ENCODE results near the gene TOMM70. TPM values are rescaled to one million over a fixed set of nuclear protein-coding genes. Genes with fewer than 3 reads are reported as not detected.

The TOMM70 gene
- total and polyA plus RNA-seq, 3 donors from 2014 or later, result 32.9 to 43.3 (median 35.4) TPM

- WGBS, 2 donors, result 92 to 93% methylated on average over 2 of the region's 2 CpGs
- no peaks in the 10 kb centered on the region for H3K27me3 ChIP-seq
- no peaks in the 10 kb centered on the region for H3K36me3 ChIP-seq (ENCODE audit: low read depth, missing control alignments)
- H3K4me3 ChIP-seq, result no peak overlapping the region
- no peaks in the 10 kb centered on the region for H3K9me3 ChIP-seq
- intact Hi-C loops (cut with DNase I; ENCODE audit: low total_unique reads), result no loop called here
- no peak for TF ChIP-seq POLR2A (IDR thresholded peaks at IDR 0.05)
- TF ChIP-seq, protein P1, sequence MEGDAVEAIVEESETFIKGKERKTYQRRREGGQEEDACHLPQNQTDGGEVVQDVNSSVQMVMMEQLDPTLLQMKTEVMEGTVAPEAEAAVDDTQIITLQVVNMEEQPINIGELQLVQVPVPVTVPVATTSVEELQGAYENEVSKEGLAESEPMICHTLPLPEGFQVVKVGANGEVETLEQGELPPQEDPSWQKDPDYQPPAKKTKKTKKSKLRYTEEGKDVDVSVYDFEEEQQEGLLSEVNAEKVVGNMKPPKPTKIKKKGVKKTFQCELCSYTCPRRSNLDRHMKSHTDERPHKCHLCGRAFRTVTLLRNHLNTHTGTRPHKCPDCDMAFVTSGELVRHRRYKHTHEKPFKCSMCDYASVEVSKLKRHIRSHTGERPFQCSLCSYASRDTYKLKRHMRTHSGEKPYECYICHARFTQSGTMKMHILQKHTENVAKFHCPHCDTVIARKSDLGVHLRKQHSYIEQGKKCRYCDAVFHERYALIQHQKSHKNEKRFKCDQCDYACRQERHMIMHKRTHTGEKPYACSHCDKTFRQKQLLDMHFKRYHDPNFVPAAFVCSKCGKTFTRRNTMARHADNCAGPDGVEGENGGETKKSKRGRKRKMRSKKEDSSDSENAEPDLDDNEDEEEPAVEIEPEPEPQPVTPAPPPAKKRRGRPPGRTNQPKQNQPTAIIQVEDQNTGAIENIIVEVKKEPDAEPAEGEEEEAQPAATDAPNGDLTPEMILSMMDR (IDR thresholded peaks at IDR 0.05), result no peak
- DNase-seq, result no peak
- no peak overlapping the region for H3K27ac ChIP-seq
- no peaks in the 10 kb centered on the region for H3K4me1 ChIP-seq
These were observed 12.7 kb upstream of the TOMM70 start for GRCh38 chr3:100413613-100414012.

DNA sequence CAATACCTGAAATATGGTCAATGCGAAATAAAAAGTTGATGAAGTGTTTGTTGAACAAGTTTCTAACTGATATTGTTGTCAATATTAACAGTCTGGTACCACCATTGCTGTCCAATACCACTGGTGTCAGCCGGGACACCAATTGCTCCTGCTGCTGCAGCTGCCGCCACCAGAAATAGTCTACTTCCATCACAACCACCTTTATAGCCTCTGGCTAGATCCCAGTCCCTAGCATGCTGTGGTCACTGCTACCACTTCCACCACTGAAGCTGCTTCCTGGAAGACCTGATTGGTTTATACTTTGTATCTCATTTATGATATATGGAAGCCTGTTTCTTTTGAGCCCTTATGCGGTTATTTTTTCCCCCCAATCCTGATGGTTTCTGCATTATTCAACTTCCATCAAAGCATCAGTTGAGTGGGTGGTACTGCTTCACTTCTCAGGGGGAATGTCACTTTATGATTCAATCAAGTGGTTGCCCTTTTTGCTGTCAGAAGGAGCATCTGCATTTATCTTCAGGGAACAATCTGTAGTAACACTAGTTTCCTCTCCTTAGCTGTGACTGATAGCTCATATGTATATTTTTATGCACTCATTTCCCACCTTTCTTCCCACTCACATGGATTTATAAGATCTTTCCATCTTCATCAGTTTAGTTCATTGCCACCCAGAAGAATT, 12.2 kb upstream of the TOMM70 start:
- intact Hi-C loops (cut with DNase I; ENCODE audit: low total_unique reads), result no loop called here

GRCh38 chr3:100411091-100411982, 10.4 kb upstream of the TOMM70 start:
- intact Hi-C loops (cut with DNase I; ENCODE audit: low total_unique reads), result no loop called here
- Histone ChIP-seq H3K36me3 (ENCODE audit: low read depth, missing control alignments) (no peaks in the 10 kb centered on the region), H3K27ac (no peak overlapping the region), H3K4me3 (no peak overlapping the region), H3K27me3 (no peaks in the 10 kb centered on the region), H3K4me1 (no peaks in the 10 kb centered on the region), H3K9me3 (no peaks in the 10 kb centered on the region)
- WGBS, 2 donors, result 93 to 100% methylated on average over 2 of the region's 2 CpGs
- no peak for TF ChIP-seq POLR2A (IDR thresholded peaks at IDR 0.05)
- TF ChIP-seq, protein P1 (IDR thresholded peaks at IDR 0.05), result no peak
- DNase-seq, result no peak

More for the DNA sequence above, 12.2 kb upstream of the TOMM70 start:
- Histone ChIP-seq H3K9me3 (no peaks in the 10 kb centered on the region), H3K36me3 (ENCODE audit: low read depth, missing control alignments) (no peaks in the 10 kb centered on the region), H3K4me1 (no peaks in the 10 kb centered on the region), H3K4me3 (no peak overlapping the region), H3K27ac (no peak overlapping the region), H3K27me3 (no peaks in the 10 kb centered on the region)
- no peak for DNase-seq
- 88 to 95% methylated on average over 4 of the region's 4 CpGs for WGBS, 2 donors
- TF ChIP-seq POLR2A (IDR thresholded peaks at IDR 0.05), result no peak
- TF ChIP-seq, protein P1 (IDR thresholded peaks at IDR 0.05), result no peak

GRCh38 chr3:100407977-100408532, 7.2 kb upstream of the TOMM70 start:
- Histone ChIP-seq H3K9me3 (no peaks in the 10 kb centered on the region), H3K27ac (no peak overlapping the region), H3K27me3 (no peaks in the 10 kb centered on the region), H3K4me1 (peaks cover 5% of the 10 kb centered on the region), H3K36me3 (ENCODE audit: low read depth, missing control alignments) (no peaks in the 10 kb centered on the region), H3K4me3 (no peak overlapping the region)
- intact Hi-C loops (cut with DNase I; ENCODE audit: low total_unique reads), result no loop called here
- WGBS, 2 donors, result 93 to 96% methylated on average over 4 of the region's 4 CpGs
- DNase-seq, result no peak
- no peak for TF ChIP-seq POLR2A (IDR thresholded peaks at IDR 0.05)
- TF ChIP-seq, protein P1 (IDR thresholded peaks at IDR 0.05), result no peak
